ENCODE results near the gene RRP15.
A peak's percentile ranks its signal among the peaks of the same experiment; 100 is the strongest.

The RRP15 gene

GRCh38 chr1:218350035-218350525 is 65.0 kb downstream of the RRP15 start:
- intact Hi-C loops (cut with DNase I; ENCODE audit: low total_unique reads) = no loop called here
- Histone ChIP-seq H3K27me3 (no peaks in the 10 kb centered on the region), H3K9me3 (no peaks in the 10 kb centered on the region), H3K36me3 (no peaks in the 10 kb centered on the region), H3K4me1 (peaks cover 0 to 60% (median 27%) of the 10 kb centered on the region in 4 donors), H3K4me3 (peak overlapping the region; percentile 70 to 75), H3K27ac (peak overlapping the region; percentile 94)
- no peak for DNase-seq
- TF ChIP-seq CTCF (IDR thresholded peaks at IDR 0.05) = no peak

- Histone ChIP-seq H3K4me3 (peak overlapping the region; percentile 43 to 47), H3K9me3 (no peaks in the 10 kb centered on the region), H3K27me3 (no peaks in the 10 kb centered on the region), H3K36me3 (no peaks in the 10 kb centered on the region), H3K27ac (peak overlapping the region; percentile 94), H3K4me1 (peaks cover 0 to 60% (median 29%) of the 10 kb centered on the region in 4 donors)
- no peak for DNase-seq
- intact Hi-C loops (cut with DNase I; ENCODE audit: low total_unique reads) = no loop called here
- TF ChIP-seq CTCF (IDR thresholded peaks at IDR 0.05) = no peak
Measured at GRCh38 chr1:218350801-218351266, 65.7 kb downstream of the RRP15 start.

GRCh38 chr1:218351391-218352074 is 66.4 kb downstream of the RRP15 start:
- Histone ChIP-seq H3K4me1 (peaks cover 0 to 60% (median 31%) of the 10 kb centered on the region in 4 donors), H3K36me3 (no peaks in the 10 kb centered on the region), H3K9me3 (no peaks in the 10 kb centered on the region), H3K27me3 (no peaks in the 10 kb centered on the region), H3K4me3 (peak overlapping the region; percentile 43 to 47), H3K27ac (peak overlapping the region; percentile 94)
- peak; percentile 34 to 74 for DNase-seq
- TF ChIP-seq CTCF (IDR thresholded peaks at IDR 0.05) = peak; percentile 47 to 54
- intact Hi-C loops (cut with DNase I; ENCODE audit: low total_unique reads) = no loop called here

- intact Hi-C loops (cut with DNase I; ENCODE audit: low total_unique reads) = no loop called here
- Histone ChIP-seq H3K9me3 (no peaks in the 10 kb centered on the region), H3K36me3 (no peaks in the 10 kb centered on the region), H3K27ac (peak overlapping the region; percentile 94), H3K27me3 (no peaks in the 10 kb centered on the region), H3K4me1 (peaks cover 0 to 65% (median 36%) of the 10 kb centered on the region in 4 donors), H3K4me3 (peak overlapping the region; percentile 43 to 47)
- DNase-seq = no peak
- TF ChIP-seq CTCF (IDR thresholded peaks at IDR 0.05) = no peak
Measured at GRCh38 chr1:218352075-218352438, 67.0 kb downstream of the RRP15 start.

- no peak for DNase-seq
- H3K27ac ChIP-seq = no peak overlapping the region
- no peaks in the 10 kb centered on the region for H3K9me3 ChIP-seq
- peaks cover 0 to 73% (median 37%) of the 10 kb centered on the region in 4 donors for H3K4me1 ChIP-seq
- no peaks in the 10 kb centered on the region for H3K27me3 ChIP-seq
- no peak for TF ChIP-seq CTCF (IDR thresholded peaks at IDR 0.05)
- intact Hi-C loops (cut with DNase I; ENCODE audit: low total_unique reads) = no loop called here
- H3K36me3 ChIP-seq = no peaks in the 10 kb centered on the region
- no peak overlapping the region for H3K4me3 ChIP-seq
Measured at GRCh38 chr1:218353656-218354055, 68.6 kb downstream of the RRP15 start.
